ENCODE measurements around the gene AP1S3.

The AP1S3 gene

GRCh38 chr2:223841436-223842190 lies 4.2 kb upstream of the AP1S3 start:
- CTCF ChIA-PET: interaction anchor here (1.1 to 2.7 kb wide), 3 partner anchors 12 to 128 kb away, joined by 3 to 8 read pairs (median 4); no protein-coding TSS in a partner anchor
- TF ChIP-seq CTCF (IDR thresholded peaks at IDR 0.05; ENCODE audit: control extremely low read depth, extremely low read depth, low read depth, missing control alignments): no peak
- DNase-seq (ENCODE audit: extremely low spot score): no peak
- POLR2A ChIA-PET: no interaction called here

DNA sequence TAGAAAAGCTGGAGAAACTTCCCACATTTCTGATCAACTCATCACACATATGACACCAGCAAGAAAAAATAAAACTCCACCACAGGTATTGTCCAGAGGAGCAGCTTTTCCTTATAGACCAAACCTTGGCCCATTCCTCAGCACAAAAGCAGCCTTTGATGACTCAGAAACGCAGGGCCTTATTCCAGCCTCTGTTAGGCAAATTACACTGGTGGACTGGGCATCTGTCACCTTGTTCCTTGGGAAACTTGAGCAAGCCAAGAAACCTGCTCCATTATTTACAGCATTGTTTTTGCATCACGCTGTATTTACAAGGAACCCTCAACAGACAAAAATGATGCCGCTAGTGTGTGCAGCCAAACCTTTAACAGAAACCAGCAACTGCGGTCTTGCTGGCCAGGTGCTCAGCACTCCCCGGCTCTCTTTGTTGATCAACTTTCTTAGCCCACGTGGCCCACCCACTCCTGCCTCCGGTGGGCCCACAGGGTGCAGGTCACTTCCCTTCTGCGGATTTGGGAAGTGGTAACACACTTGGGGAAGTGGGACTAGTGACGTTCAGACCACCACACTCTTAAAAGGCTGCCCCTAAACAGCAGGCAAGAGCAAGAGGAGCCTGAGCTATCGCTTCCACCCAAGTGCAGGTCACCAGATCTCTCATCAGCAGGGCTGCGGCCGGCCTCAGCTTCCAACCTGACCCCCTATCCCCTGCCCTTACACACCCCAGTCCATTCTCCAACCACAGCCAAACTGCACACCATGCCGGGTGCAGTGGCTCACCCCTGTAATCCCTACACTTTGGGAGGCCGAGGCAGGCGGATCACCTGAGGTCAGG lies 1.5 kb downstream of the AP1S3 start:
- DNase-seq (ENCODE audit: extremely low spot score): peak; percentile 84
- ChIA-PET CTCF (interaction anchor here (0.7 to 2.3 kb wide), 6 partner anchors 23 to 108 kb away, joined by 3 to 9 read pairs (median 3); no protein-coding TSS in a partner anchor), POLR2A (interaction anchor here (0.5 to 1.1 kb wide), 3 partner anchors 13 to 21 kb away, joined by 3 read pairs; no protein-coding TSS in a partner anchor)
- TF ChIP-seq CTCF (IDR thresholded peaks at IDR 0.05; ENCODE audit: control extremely low read depth, extremely low read depth, low read depth, missing control alignments): no peak

GRCh38 chr2:223834431-223834830 lies 3.0 kb downstream of the AP1S3 start:
- no peak for DNase-seq (ENCODE audit: extremely low spot score)
- TF ChIP-seq CTCF (IDR thresholded peaks at IDR 0.05; ENCODE audit: control extremely low read depth, extremely low read depth, low read depth, missing control alignments): no peak
- ChIA-PET POLR2A (interaction anchor here (0.6 kb wide), 1 partner anchor 1085 kb away, joined by 6 read pairs; no protein-coding TSS in a partner anchor), CTCF (interaction anchor here (1.1 to 2.3 kb wide), 2 partner anchors 34 to 107 kb away, joined by 3 to 9 read pairs; no protein-coding TSS in a partner anchor)

- CTCF ChIA-PET: no interaction called here
- no peak for DNase-seq (ENCODE audit: extremely low spot score)
- no peak for TF ChIP-seq CTCF (IDR thresholded peaks at IDR 0.05; ENCODE audit: control extremely low read depth, extremely low read depth, low read depth, missing control alignments)
- POLR2A ChIA-PET: interaction anchor here (0.7 kb wide), 1 partner anchor 136 kb away, joined by 6 read pairs; no protein-coding TSS in a partner anchor
Measured at GRCh38 chr2:223832241-223832903, 5.0 kb downstream of the AP1S3 start.

DNA sequence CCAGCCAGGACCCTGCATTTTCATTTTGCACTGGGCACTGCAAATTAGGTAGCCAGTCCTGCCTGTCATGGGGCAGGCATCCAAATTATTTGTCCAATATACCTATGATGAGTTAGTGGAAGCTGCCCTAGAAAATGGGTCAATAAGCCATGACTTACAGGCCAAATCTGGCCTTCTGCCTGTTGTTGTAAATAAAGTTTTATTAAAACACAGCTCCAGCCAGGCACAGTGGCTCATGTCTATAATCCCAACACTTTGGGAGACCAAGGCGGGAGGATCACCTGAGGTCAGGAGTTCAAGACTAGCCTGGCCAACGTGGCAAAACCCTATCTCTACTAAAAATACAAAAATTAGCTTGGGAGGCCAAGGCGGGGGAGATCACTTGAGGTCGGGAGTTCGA lies 8.3 kb downstream of the AP1S3 start:
- CTCF ChIA-PET: interaction anchor here (1.2 to 1.6 kb wide), 2 partner anchors 10 to 68 kb away, joined by 3 to 6 read pairs; no protein-coding TSS in a partner anchor
- TF ChIP-seq CTCF (IDR thresholded peaks at IDR 0.05; ENCODE audit: control extremely low read depth, extremely low read depth, low read depth, missing control alignments): no peak
- no peak for DNase-seq (ENCODE audit: extremely low spot score)
- POLR2A ChIA-PET: no interaction called here

- ChIA-PET POLR2A (no interaction called here), CTCF (interaction anchor here (1.2 to 1.7 kb wide), 3 partner anchors 9 to 67 kb away, joined by 3 to 6 read pairs (median 4); no protein-coding TSS in a partner anchor)
- no peak for DNase-seq (ENCODE audit: extremely low spot score)
- no peak for TF ChIP-seq CTCF (IDR thresholded peaks at IDR 0.05; ENCODE audit: control extremely low read depth, extremely low read depth, low read depth, missing control alignments)
Measured at GRCh38 chr2:223828314-223828713, 9.1 kb downstream of the AP1S3 start.
